ENCODE results near the gene ZNF318.

- TF ChIP-seq EZH2 (IDR thresholded peaks at IDR 0.05; ENCODE audit: insufficient read depth, low read length): no peak
- no peak for TF ChIP-seq CTCF (IDR thresholded peaks at IDR 0.05; ENCODE audit: insufficient read depth, low read depth, low read length)
These were observed 76.6 kb downstream of the ZNF318 start for GRCh38 chr6:43292763-43293318.

All from astrocyte (in vitro differentiated cells and primary cell).